ENCODE data around the gene TMCO1.
A peak's percentile ranks its signal among the peaks of the same experiment; 100 is the strongest.
"Not testable (repeated sequence)": the region's sequence is repeated elsewhere in the genome, so short reads cannot be mapped to it uniquely, and the experiment has no call there.

Gene TMCO1

GRCh38 chr1:165768513-165769394 is at the start of gene TMCO1:
Gene TMCO1, minus strand, starts transcription at chr1:165768868. Its CDS starts 117 bp downstream, at chr1:165768751.
- no peak for TF ChIP-seq ZFX (IDR thresholded peaks at IDR 0.05)
- H3K27ac ChIP-seq = peak within 1 kb of the TSS; percentile 89

GRCh38 chr1:165816826-165817497 is 48.3 kb upstream of the TMCO1 start:
- no peak overlapping the region for H3K27ac ChIP-seq
- TF ChIP-seq, protein P1, sequence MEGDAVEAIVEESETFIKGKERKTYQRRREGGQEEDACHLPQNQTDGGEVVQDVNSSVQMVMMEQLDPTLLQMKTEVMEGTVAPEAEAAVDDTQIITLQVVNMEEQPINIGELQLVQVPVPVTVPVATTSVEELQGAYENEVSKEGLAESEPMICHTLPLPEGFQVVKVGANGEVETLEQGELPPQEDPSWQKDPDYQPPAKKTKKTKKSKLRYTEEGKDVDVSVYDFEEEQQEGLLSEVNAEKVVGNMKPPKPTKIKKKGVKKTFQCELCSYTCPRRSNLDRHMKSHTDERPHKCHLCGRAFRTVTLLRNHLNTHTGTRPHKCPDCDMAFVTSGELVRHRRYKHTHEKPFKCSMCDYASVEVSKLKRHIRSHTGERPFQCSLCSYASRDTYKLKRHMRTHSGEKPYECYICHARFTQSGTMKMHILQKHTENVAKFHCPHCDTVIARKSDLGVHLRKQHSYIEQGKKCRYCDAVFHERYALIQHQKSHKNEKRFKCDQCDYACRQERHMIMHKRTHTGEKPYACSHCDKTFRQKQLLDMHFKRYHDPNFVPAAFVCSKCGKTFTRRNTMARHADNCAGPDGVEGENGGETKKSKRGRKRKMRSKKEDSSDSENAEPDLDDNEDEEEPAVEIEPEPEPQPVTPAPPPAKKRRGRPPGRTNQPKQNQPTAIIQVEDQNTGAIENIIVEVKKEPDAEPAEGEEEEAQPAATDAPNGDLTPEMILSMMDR (conservative IDR thresholded peaks at IDR 0.05) = no peak
- TF ChIP-seq ZFX (IDR thresholded peaks at IDR 0.05) = no peak

DNA sequence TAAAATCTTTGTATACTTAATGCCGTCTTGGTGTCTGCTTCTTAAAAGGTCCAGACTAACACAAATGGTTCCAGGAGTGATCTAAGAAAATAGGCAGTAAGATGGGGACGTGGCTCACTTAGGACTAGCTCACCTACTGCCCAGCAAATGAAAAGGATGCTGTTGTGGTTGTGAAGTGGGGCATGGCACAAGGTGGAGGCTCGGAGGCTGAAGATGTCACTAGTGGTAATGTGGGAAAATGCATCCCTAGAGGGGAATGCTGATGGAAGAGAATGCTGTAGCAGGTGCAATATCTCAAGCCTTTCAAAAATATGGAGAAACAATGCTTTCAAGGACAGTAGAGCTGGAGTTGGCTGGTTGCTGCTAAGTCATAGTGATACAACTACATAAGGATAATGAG is 47.5 kb upstream of the TMCO1 start:
- H3K27ac ChIP-seq = no peak overlapping the region
- TF ChIP-seq ZFX (IDR thresholded peaks at IDR 0.05) = no peak
- TF ChIP-seq, protein P1 (conservative IDR thresholded peaks at IDR 0.05) = no peak

GRCh38 chr1:165815725-165816124 is 47.1 kb upstream of the TMCO1 start:
- TF ChIP-seq, protein P1 (conservative IDR thresholded peaks at IDR 0.05) = no peak
- no peak for TF ChIP-seq ZFX (IDR thresholded peaks at IDR 0.05)
- no peak overlapping the region for H3K27ac ChIP-seq

- TF ChIP-seq, protein P1 (conservative IDR thresholded peaks at IDR 0.05) = no peak
- TF ChIP-seq ZFX (IDR thresholded peaks at IDR 0.05) = no peak
- no peak overlapping the region for H3K27ac ChIP-seq
Observed at GRCh38 chr1:165807613-165808012, 38.9 kb upstream of the TMCO1 start.

DNA sequence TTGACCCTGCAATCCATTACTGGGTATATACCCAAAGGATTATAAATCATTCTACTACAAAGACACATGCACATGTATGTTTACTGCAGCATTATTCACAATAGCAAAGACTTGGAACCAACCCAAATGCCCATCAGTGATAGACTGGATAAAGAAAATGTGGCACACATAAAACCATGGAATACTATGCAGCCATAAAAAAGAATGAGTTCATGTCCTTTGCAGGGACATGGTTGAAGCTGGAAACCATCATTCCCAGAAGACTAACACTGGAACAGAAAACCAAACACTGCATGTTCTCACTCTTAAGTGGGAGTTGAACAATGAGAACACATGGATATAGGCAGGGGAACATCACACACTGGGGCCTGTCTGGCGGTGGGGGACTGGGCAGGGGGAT is 35.8 kb upstream of the TMCO1 start:
- not testable (repeated sequence) for H3K27ac ChIP-seq

- H3K27ac ChIP-seq = no peak overlapping the region
Observed at GRCh38 chr1:165799387-165799786, 30.7 kb upstream of the TMCO1 start.

GRCh38 chr1:165795894-165796293 is 27.2 kb upstream of the TMCO1 start:
- TF ChIP-seq ZFX (IDR thresholded peaks at IDR 0.05) = no peak
- TF ChIP-seq, protein P1 (conservative IDR thresholded peaks at IDR 0.05) = no peak
- no peak overlapping the region for H3K27ac ChIP-seq

More at GRCh38 chr1:165799387-165799786, 30.7 kb upstream of the TMCO1 start:
- no peak for TF ChIP-seq ZFX (IDR thresholded peaks at IDR 0.05)
- TF ChIP-seq, protein P1 (conservative IDR thresholded peaks at IDR 0.05) = no peak

All from C4-2B (cell line).